Vagina (tissue), 2 donors: ENCODE measurements around the gene CEP152. TPM values are rescaled to one million over a fixed set of nuclear protein-coding genes. Genes with fewer than 3 reads are reported as not detected.

ENCODE experiments used
- DNase-seq, 2 donors: peaks; one replicate each; pipeline ENCODE4 v3.0.0-alpha.2; 2017; ENCODE audit errors: extremely low spot score in 2 of 2
- H3K27ac ChIP-seq: fragments of 200-600 bp; sonication (generic); one replicate; pipeline ENCODE4 v1.5.1; 2019
- H3K27me3 ChIP-seq: fragments of 200-600 bp; sonication (generic); one replicate; pipeline ENCODE4 v1.5.1; 2019
- H3K36me3 ChIP-seq, 2 donors: fragments of 200-600 bp; sonication (generic); one replicate each; pipeline ENCODE4 v1.5.1; 2017 to 2019
- H3K4me1 ChIP-seq: fragments of 200-600 bp; sonication (generic); one replicate; pipeline ENCODE4 v1.5.1; 2019
- H3K4me3 ChIP-seq, 2 donors: fragments of 200-600 bp; sonication (generic); 1 replicate in 1 of 2; 2 replicates in 1 of 2; pipeline ENCODE4 v1.5.1; 2016 to 2019
- H3K9me3 ChIP-seq: fragments of 200-600 bp; sonication (generic); one replicate; pipeline ENCODE4 v1.5.1; 2019
- CTCF ChIP-seq, 3 experiments: fragments of 450-650 bp in 2 of 3; fragments of 200-600 bp in 1 of 3; sonication (generic) in 1 of 3; IDR thresholded peaks; one replicate each; pipeline ENCODE4 v1.5.1; 2017 to 2019; ENCODE audit warnings: antibody characterized with exemption in 3 of 3, mild to moderate bottlenecking in 2 of 3, moderate library complexity in 2 of 3
- POLR2A ChIP-seq, 2 donors: fragments of 450-650 bp; IDR thresholded peaks; one replicate each; pipeline ENCODE4 v1.6.1; 2017; ENCODE audit warnings: antibody characterized with exemption in 2 of 2, mild to moderate bottlenecking in 2 of 2, moderate library complexity in 2 of 2
- POLR2AphosphoS5 ChIP-seq, 2 donors: sonication (generic); formaldehyde crosslinking; IDR thresholded peaks; one replicate each; pipeline ENCODE4 v1.9.0; 2017; ENCODE audit warnings: antibody characterized with exemption in 2 of 2, mild to moderate bottlenecking in 2 of 2, low read depth in 1 of 2; ENCODE audit not compliant: insufficient read depth in 1 of 2
- intact Hi-C: fragments of 100-400 bp; cut with DNase I; formaldehyde crosslinking; loops from one replicate; pipeline ENCODE4 v1.15.1; 2023
- total RNA-seq: library from RNA; depleted of rRNA; stranded (reverse); fragments of >200 nt; gene quantifications from one replicate; pipeline ENCODE4 v1.2.3, GENCODE V29; 2016

Gene CEP152
- total RNA-seq, 1 donor from 2014 or later = 4.4 TPM

- Histone ChIP-seq H3K4me1 (no peaks in the 10 kb centered on the region), H3K4me3 (no peak overlapping the region), H3K27me3 (no peaks in the 10 kb centered on the region), H3K27ac (no peak overlapping the region), H3K9me3 (no peaks in the 10 kb centered on the region), H3K36me3 (no peaks in the 10 kb centered on the region)
- DNase-seq = no peak
- intact Hi-C loops = no loop called here
- no peak for TF ChIP-seq CTCF (IDR thresholded peaks at IDR 0.05)
- TF ChIP-seq POLR2AphosphoS5 (IDR thresholded peaks at IDR 0.05; ENCODE audit: insufficient read depth in 1 of 2, low read depth in 1 of 2) = no peak
- no peak for TF ChIP-seq POLR2A (IDR thresholded peaks at IDR 0.05)
These were observed 32.5 kb downstream of the CEP152 start for GRCh38 chr15:48778331-48778730.

GRCh38 chr15:48777645-48778330 is 33.1 kb downstream of the CEP152 start:
- Histone ChIP-seq H3K36me3 (no peaks in the 10 kb centered on the region), H3K4me1 (no peaks in the 10 kb centered on the region), H3K27me3 (no peaks in the 10 kb centered on the region), H3K4me3 (no peak overlapping the region), H3K9me3 (no peaks in the 10 kb centered on the region), H3K27ac (no peak overlapping the region)
- no peak for TF ChIP-seq POLR2AphosphoS5 (IDR thresholded peaks at IDR 0.05; ENCODE audit: insufficient read depth in 1 of 2, low read depth in 1 of 2)
- TF ChIP-seq CTCF (IDR thresholded peaks at IDR 0.05) = no peak
- no peak for TF ChIP-seq POLR2A (IDR thresholded peaks at IDR 0.05)
- DNase-seq = no peak
- intact Hi-C loops = no loop called here

- Histone ChIP-seq H3K27ac (no peak overlapping the region), H3K27me3 (no peaks in the 10 kb centered on the region), H3K4me3 (no peak overlapping the region), H3K9me3 (no peaks in the 10 kb centered on the region), H3K36me3 (no peaks in the 10 kb centered on the region), H3K4me1 (no peaks in the 10 kb centered on the region)
- intact Hi-C loops = no loop called here
- DNase-seq = no peak
- TF ChIP-seq POLR2AphosphoS5 (IDR thresholded peaks at IDR 0.05; ENCODE audit: insufficient read depth in 1 of 2, low read depth in 1 of 2) (no peak), CTCF (IDR thresholded peaks at IDR 0.05) (no peak), POLR2A (IDR thresholded peaks at IDR 0.05) (no peak)
These were observed 35.3 kb downstream of the CEP152 start for GRCh38 chr15:48775546-48775945.

GRCh38 chr15:48774484-48774883 is 36.4 kb downstream of the CEP152 start:
- TF ChIP-seq POLR2A (IDR thresholded peaks at IDR 0.05) = no peak
- TF ChIP-seq CTCF (IDR thresholded peaks at IDR 0.05) = no peak
- TF ChIP-seq POLR2AphosphoS5 (IDR thresholded peaks at IDR 0.05; ENCODE audit: insufficient read depth in 1 of 2, low read depth in 1 of 2) = no peak
- no peaks in the 10 kb centered on the region for H3K4me1 ChIP-seq
- H3K9me3 ChIP-seq = no peaks in the 10 kb centered on the region
- H3K36me3 ChIP-seq = no peaks in the 10 kb centered on the region
- intact Hi-C loops = no loop called here
- H3K27ac ChIP-seq = no peak overlapping the region
- no peak overlapping the region for H3K4me3 ChIP-seq
- no peak for DNase-seq
- H3K27me3 ChIP-seq = no peaks in the 10 kb centered on the region

GRCh38 chr15:48766196-48766595 is 44.7 kb downstream of the CEP152 start:
- TF ChIP-seq POLR2A (IDR thresholded peaks at IDR 0.05) (no peak), CTCF (IDR thresholded peaks at IDR 0.05) (no peak), POLR2AphosphoS5 (IDR thresholded peaks at IDR 0.05; ENCODE audit: insufficient read depth in 1 of 2, low read depth in 1 of 2) (no peak)
- no peak for DNase-seq
- Histone ChIP-seq H3K36me3 (peaks cover 0 to 8% of the 10 kb centered on the region in 2 donors), H3K9me3 (no peaks in the 10 kb centered on the region), H3K4me1 (no peaks in the 10 kb centered on the region), H3K27me3 (no peaks in the 10 kb centered on the region), H3K4me3 (no peak overlapping the region), H3K27ac (no peak overlapping the region)
- intact Hi-C loops = no loop called here
